ENCODE results near the gene DYNC2H1. TPM values are rescaled to one million over a fixed set of nuclear protein-coding genes. Genes with fewer than 3 reads are reported as not detected.

DYNC2H1 gene
- total RNA-seq, 1 experiment from 2014 or later: 12.4 TPM

DNA sequence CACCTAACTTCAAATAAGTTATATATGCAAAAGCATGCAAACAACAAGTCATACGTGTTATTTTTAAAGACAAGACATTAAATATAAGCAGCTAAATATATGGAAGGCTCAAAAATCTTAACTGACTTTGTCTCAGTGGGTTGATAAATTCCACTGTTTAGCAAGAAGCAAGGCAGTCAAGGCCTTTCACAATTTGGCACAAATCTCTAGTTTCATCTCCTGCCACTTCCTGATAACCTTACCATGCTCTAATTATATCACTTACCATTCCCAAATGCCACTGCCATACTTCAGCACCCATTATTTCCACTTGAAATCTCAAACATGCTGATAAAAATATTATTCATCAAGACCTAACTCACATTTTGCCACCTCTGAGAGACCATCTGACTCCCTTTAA lies 42.1 kb upstream of the DYNC2H1 start:
- DNase-seq (ENCODE audit: low read depth, low spot score) (no peak), ATAC-seq (no peak)
- intact Hi-C loops (cut with micrococcal nuclease; ENCODE audit: unreplicated experiment) (no loop called here), in situ Hi-C loops (cut with HindIII; ENCODE audit: low pct_unique_long_range_greater_than_20kb, low sequenced_read_pairs) (no loop called here)
- Histone ChIP-seq H3K27me3 (ENCODE audit: control insufficient read depth, insufficient read depth, low read length) (no peaks in the 10 kb centered on the region), H3K36me3 (ENCODE audit: control insufficient read depth, insufficient read depth, low read length) (peaks cover 38% of the 10 kb centered on the region), H3K27ac (ENCODE audit: low read length) (no peak overlapping the region), H3K4me3 (ENCODE audit: low read depth in 2 of 2, low read length in 2 of 2) (no peak overlapping the region), H3K9me3 (ENCODE audit: control insufficient read depth, insufficient read depth, low read depth, low read length) (no peaks in the 10 kb centered on the region), H3K4me1 (ENCODE audit: control insufficient read depth, insufficient read depth, low read length) (no peaks in the 10 kb centered on the region)
- ChIA-PET POLR2A (no interaction called here), CTCF (no interaction called here)
- TF ChIP-seq, protein P1, sequence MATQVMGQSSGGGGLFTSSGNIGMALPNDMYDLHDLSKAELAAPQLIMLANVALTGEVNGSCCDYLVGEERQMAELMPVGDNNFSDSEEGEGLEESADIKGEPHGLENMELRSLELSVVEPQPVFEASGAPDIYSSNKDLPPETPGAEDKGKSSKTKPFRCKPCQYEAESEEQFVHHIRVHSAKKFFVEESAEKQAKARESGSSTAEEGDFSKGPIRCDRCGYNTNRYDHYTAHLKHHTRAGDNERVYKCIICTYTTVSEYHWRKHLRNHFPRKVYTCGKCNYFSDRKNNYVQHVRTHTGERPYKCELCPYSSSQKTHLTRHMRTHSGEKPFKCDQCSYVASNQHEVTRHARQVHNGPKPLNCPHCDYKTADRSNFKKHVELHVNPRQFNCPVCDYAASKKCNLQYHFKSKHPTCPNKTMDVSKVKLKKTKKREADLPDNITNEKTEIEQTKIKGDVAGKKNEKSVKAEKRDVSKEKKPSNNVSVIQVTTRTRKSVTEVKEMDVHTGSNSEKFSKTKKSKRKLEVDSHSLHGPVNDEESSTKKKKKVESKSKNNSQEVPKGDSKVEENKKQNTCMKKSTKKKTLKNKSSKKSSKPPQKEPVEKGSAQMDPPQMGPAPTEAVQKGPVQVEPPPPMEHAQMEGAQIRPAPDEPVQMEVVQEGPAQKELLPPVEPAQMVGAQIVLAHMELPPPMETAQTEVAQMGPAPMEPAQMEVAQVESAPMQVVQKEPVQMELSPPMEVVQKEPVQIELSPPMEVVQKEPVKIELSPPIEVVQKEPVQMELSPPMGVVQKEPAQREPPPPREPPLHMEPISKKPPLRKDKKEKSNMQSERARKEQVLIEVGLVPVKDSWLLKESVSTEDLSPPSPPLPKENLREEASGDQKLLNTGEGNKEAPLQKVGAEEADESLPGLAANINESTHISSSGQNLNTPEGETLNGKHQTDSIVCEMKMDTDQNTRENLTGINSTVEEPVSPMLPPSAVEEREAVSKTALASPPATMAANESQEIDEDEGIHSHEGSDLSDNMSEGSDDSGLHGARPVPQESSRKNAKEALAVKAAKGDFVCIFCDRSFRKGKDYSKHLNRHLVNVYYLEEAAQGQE (IDR thresholded peaks at IDR 0.05; ENCODE audit: insufficient read depth in 1 of 2, low read depth in 2 of 2, low read length in 1 of 2): no peak
- TF ChIP-seq SIN3A (IDR thresholded peaks at IDR 0.05; ENCODE audit: borderline replicate concordance, insufficient read depth, low read depth, low read length) (no peak), TCF7L2 (IDR thresholded peaks at IDR 0.05; ENCODE audit: low read depth, low read length) (no peak), POLR2AphosphoS5 (IDR thresholded peaks at IDR 0.05; ENCODE audit: low read depth, low read length) (no peak)
- TF ChIP-seq, protein P2, sequence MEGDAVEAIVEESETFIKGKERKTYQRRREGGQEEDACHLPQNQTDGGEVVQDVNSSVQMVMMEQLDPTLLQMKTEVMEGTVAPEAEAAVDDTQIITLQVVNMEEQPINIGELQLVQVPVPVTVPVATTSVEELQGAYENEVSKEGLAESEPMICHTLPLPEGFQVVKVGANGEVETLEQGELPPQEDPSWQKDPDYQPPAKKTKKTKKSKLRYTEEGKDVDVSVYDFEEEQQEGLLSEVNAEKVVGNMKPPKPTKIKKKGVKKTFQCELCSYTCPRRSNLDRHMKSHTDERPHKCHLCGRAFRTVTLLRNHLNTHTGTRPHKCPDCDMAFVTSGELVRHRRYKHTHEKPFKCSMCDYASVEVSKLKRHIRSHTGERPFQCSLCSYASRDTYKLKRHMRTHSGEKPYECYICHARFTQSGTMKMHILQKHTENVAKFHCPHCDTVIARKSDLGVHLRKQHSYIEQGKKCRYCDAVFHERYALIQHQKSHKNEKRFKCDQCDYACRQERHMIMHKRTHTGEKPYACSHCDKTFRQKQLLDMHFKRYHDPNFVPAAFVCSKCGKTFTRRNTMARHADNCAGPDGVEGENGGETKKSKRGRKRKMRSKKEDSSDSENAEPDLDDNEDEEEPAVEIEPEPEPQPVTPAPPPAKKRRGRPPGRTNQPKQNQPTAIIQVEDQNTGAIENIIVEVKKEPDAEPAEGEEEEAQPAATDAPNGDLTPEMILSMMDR (IDR thresholded peaks at IDR 0.05): no peak
- no TSS peak for BruUV-seq (replicated peaks)

DNA sequence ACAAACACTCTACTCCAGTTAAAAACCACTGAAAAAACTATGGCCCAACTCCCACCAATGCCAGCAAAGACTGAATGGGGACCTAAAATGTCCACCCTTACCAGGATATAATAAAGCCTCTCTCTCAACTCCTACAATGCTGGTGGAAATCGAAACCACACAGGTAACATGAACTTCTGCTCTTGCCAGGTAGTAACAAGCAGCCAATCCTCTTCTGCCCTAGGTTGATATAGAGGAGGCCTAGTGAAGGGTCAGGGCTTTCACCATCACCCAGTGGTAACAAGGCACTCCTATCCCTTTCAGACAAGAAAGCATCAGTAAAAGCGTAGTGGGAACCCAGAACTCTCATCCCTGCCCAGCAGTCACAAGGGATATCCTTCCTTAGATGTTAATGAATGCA lies 39.9 kb upstream of the DYNC2H1 start:
- H3K27ac ChIP-seq (ENCODE audit: low read length): no peak overlapping the region
- no peaks in the 10 kb centered on the region for H3K9me3 ChIP-seq (ENCODE audit: control insufficient read depth, insufficient read depth, low read depth, low read length)
- H3K36me3 ChIP-seq (ENCODE audit: control insufficient read depth, insufficient read depth, low read length): peaks cover 16% of the 10 kb centered on the region
- DNase-seq (ENCODE audit: low read depth, low spot score): no peak
- H3K4me1 ChIP-seq (ENCODE audit: control insufficient read depth, insufficient read depth, low read length): no peaks in the 10 kb centered on the region
- no peaks in the 10 kb centered on the region for H3K27me3 ChIP-seq (ENCODE audit: control insufficient read depth, insufficient read depth, low read length)
- no peak for ATAC-seq
- intact Hi-C loops (cut with micrococcal nuclease; ENCODE audit: unreplicated experiment) (no loop called here), in situ Hi-C loops (cut with HindIII; ENCODE audit: low pct_unique_long_range_greater_than_20kb, low sequenced_read_pairs) (no loop called here)
- TF ChIP-seq SIN3A (IDR thresholded peaks at IDR 0.05; ENCODE audit: borderline replicate concordance, insufficient read depth, low read depth, low read length): no peak
- TF ChIP-seq, protein P1 (IDR thresholded peaks at IDR 0.05; ENCODE audit: insufficient read depth in 1 of 2, low read depth in 2 of 2, low read length in 1 of 2): no peak
- TF ChIP-seq POLR2AphosphoS5 (IDR thresholded peaks at IDR 0.05; ENCODE audit: low read depth, low read length): no peak
- TF ChIP-seq TCF7L2 (IDR thresholded peaks at IDR 0.05; ENCODE audit: low read depth, low read length): no peak
- no TSS peak for BruUV-seq (replicated peaks)
- H3K4me3 ChIP-seq (ENCODE audit: low read depth in 2 of 2, low read length in 2 of 2): no peak overlapping the region
- POLR2A ChIA-PET: no interaction called here
- CTCF ChIA-PET: interaction anchor here (0.7 kb wide), 2 partner anchors 1161 to 1207 kb away, joined by 3 to 5 read pairs; no protein-coding TSS in a partner anchor

All from Panc1 (cell line).